Measurements from ENCODE around the gene RHEX.

The RHEX gene

GRCh38 chr1:206128196-206128595 lies 75.2 kb downstream of the RHEX start:
- peaks cover 9% of the 10 kb centered on the region for H3K9me3 Mint-ChIP-seq
- no peaks in the 10 kb centered on the region for H3K36me3 Mint-ChIP-seq (ENCODE audit: low read depth)
- H3K4me1 Mint-ChIP-seq, result peaks cover 7% of the 10 kb centered on the region
- TF ChIP-seq, protein P1, sequence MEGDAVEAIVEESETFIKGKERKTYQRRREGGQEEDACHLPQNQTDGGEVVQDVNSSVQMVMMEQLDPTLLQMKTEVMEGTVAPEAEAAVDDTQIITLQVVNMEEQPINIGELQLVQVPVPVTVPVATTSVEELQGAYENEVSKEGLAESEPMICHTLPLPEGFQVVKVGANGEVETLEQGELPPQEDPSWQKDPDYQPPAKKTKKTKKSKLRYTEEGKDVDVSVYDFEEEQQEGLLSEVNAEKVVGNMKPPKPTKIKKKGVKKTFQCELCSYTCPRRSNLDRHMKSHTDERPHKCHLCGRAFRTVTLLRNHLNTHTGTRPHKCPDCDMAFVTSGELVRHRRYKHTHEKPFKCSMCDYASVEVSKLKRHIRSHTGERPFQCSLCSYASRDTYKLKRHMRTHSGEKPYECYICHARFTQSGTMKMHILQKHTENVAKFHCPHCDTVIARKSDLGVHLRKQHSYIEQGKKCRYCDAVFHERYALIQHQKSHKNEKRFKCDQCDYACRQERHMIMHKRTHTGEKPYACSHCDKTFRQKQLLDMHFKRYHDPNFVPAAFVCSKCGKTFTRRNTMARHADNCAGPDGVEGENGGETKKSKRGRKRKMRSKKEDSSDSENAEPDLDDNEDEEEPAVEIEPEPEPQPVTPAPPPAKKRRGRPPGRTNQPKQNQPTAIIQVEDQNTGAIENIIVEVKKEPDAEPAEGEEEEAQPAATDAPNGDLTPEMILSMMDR (IDR thresholded peaks at IDR 0.05; ENCODE audit: unreplicated experiment in 3 of 3), result no peak
- no peak overlapping the region for H3K27ac Mint-ChIP-seq
- H3K4me3 Mint-ChIP-seq, result no peak overlapping the region
- H3K27me3 Mint-ChIP-seq (ENCODE audit: low read depth), result peaks cover 11% of the 10 kb centered on the region

- H3K27me3 Mint-ChIP-seq (ENCODE audit: low read depth), result peaks cover 5% of the 10 kb centered on the region
- no peaks in the 10 kb centered on the region for H3K36me3 Mint-ChIP-seq (ENCODE audit: low read depth)
- TF ChIP-seq, protein P1 (IDR thresholded peaks at IDR 0.05; ENCODE audit: unreplicated experiment in 3 of 3), result no peak
- no peaks in the 10 kb centered on the region for H3K9me3 Mint-ChIP-seq
- peaks cover 20% of the 10 kb centered on the region for H3K4me1 Mint-ChIP-seq
- H3K4me3 Mint-ChIP-seq, result no peak overlapping the region
- H3K27ac Mint-ChIP-seq, result no peak overlapping the region
Observed at GRCh38 chr1:206131037-206131436, 78.1 kb downstream of the RHEX start.

DNA sequence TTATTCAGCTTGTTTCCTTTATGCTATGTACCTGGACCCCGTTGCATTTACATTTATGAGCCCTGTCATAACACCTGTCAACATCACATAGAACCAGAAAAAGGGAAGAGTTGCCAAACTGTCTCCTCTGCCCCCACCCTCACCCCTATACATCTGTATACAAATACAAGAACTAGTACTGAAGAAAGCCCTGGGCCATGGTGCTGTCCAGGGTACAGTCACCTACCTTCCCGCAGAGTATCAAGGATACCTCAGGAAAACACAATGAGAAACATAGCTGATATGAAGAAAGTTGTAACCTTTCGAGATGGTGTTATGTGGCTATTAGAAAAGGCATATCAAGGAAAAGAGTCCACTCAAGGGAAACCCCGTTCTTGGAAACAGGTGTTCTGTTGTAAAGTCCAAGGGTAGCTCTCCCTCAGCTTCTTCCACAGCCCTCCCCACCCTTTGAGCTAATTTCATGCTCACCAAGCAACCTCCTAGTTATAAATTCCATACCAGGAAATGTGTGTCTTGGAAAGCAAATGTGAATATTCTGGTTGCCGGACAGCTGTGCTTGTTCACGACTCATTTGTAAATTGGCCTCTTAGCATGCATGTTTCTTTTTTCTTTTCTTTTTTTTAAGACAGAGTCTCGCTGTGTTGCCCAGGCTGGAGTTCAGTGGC lies 80.9 kb downstream of the RHEX start:
- no peaks in the 10 kb centered on the region for H3K9me3 Mint-ChIP-seq
- peak overlapping the region in 1 of 3 experiments; percentile 32 for H3K27ac Mint-ChIP-seq
- H3K4me1 Mint-ChIP-seq, result peaks cover 23% of the 10 kb centered on the region
- no peaks in the 10 kb centered on the region for H3K36me3 Mint-ChIP-seq (ENCODE audit: low read depth)
- TF ChIP-seq, protein P1 (IDR thresholded peaks at IDR 0.05; ENCODE audit: unreplicated experiment in 3 of 3), result no peak
- no peak overlapping the region for H3K4me3 Mint-ChIP-seq
- peaks cover 5% of the 10 kb centered on the region for H3K27me3 Mint-ChIP-seq (ENCODE audit: low read depth)

DNA sequence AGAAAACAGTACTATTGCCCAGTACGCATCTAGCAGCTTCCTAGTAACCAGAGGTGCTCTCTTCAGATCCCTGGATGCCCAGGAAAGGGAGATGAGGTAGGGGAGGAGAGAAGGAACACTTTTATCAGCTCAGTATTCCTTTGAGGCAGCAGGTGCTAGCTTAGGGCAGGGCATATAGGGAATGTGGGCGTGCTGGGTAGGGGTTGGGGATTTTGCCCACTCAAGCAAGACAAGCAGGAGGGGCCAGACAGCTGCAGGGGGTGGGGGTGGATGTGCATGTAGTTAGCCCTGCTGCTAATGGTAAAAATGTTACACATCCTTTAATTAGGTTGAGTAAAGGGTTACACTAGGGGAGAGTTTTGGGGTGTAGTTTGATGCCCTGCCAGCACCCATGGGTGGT lies 82.3 kb downstream of the RHEX start:
- Mint-ChIP-seq H3K9me3 (peaks cover 2% of the 10 kb centered on the region), H3K36me3 (ENCODE audit: low read depth) (no peaks in the 10 kb centered on the region), H3K4me1 (peaks cover 23% of the 10 kb centered on the region), H3K4me3 (no peak overlapping the region), H3K27me3 (ENCODE audit: low read depth) (peaks cover 5% of the 10 kb centered on the region), H3K27ac (peak overlapping the region in 1 of 3 experiments; percentile 46)
- TF ChIP-seq, protein P1 (IDR thresholded peaks at IDR 0.05; ENCODE audit: unreplicated experiment in 3 of 3), result no peak

- H3K4me1 Mint-ChIP-seq, result peaks cover 23% of the 10 kb centered on the region
- peaks cover 3% of the 10 kb centered on the region for H3K9me3 Mint-ChIP-seq
- H3K27me3 Mint-ChIP-seq (ENCODE audit: low read depth), result peaks cover 5% of the 10 kb centered on the region
- H3K27ac Mint-ChIP-seq, result no peak overlapping the region
- no peak overlapping the region for H3K4me3 Mint-ChIP-seq
- TF ChIP-seq, protein P1 (IDR thresholded peaks at IDR 0.05; ENCODE audit: unreplicated experiment in 3 of 3), result no peak
- H3K36me3 Mint-ChIP-seq (ENCODE audit: low read depth), result no peaks in the 10 kb centered on the region
Observed at GRCh38 chr1:206136241-206136640, 83.3 kb downstream of the RHEX start.

- no peak overlapping the region for H3K4me3 Mint-ChIP-seq
- H3K4me1 Mint-ChIP-seq, result peaks cover 29% of the 10 kb centered on the region
- H3K36me3 Mint-ChIP-seq (ENCODE audit: low read depth), result no peaks in the 10 kb centered on the region
- H3K27me3 Mint-ChIP-seq (ENCODE audit: low read depth), result peaks cover 6% of the 10 kb centered on the region
- TF ChIP-seq, protein P1 (IDR thresholded peaks at IDR 0.05; ENCODE audit: unreplicated experiment in 3 of 3), result no peak
- no peak overlapping the region for H3K27ac Mint-ChIP-seq
- H3K9me3 Mint-ChIP-seq, result peaks cover 5% of the 10 kb centered on the region
Observed at GRCh38 chr1:206142011-206142410, 89.0 kb downstream of the RHEX start.
